Measurements from ENCODE around the gene CLNK. TPM values are rescaled to one million over a fixed set of nuclear protein-coding genes. Genes with fewer than 3 reads are reported as not detected.

CLNK gene
- total and polyA plus RNA-seq, 10 donors = 0.39 to 2.8 (median 1.3) TPM

GRCh38 chr4:10613926-10614478, 70.6 kb downstream of the CLNK start:
- WGBS, 5 donors = 69 to 86% (median 72%) methylated on average over 5 of the region's 5 CpGs
- Histone ChIP-seq H3K27me3 (replicated peaks in 1 of 7) (no peaks in the 10 kb centered on the region), H3K4me1 (no peaks in the 10 kb centered on the region), H3K4me3 (no peak overlapping the region), H3K9me3 (no peaks in the 10 kb centered on the region), H3K27ac (no peak overlapping the region), H3K36me3 (no peaks in the 10 kb centered on the region)
- no peak for DNase-seq
- intact Hi-C loops (cut with DNase I; ENCODE audit: low total_unique reads) = no loop called here
- TF ChIP-seq CTCF (IDR thresholded peaks at IDR 0.05 in 8 of 11, conservative IDR thresholded peaks at IDR 0.05 in 3 of 11) = no peak
- TF ChIP-seq POLR2AphosphoS5 (IDR thresholded peaks at IDR 0.05) = no peak
- TF ChIP-seq POLR2A (IDR thresholded peaks at IDR 0.05) = no peak

- Histone ChIP-seq H3K27ac (no peak overlapping the region), H3K4me1 (no peaks in the 10 kb centered on the region), H3K9me3 (no peaks in the 10 kb centered on the region), H3K36me3 (no peaks in the 10 kb centered on the region), H3K27me3 (replicated peaks in 1 of 7) (no peaks in the 10 kb centered on the region), H3K4me3 (no peak overlapping the region)
- no peak for DNase-seq
- intact Hi-C loops (cut with DNase I; ENCODE audit: low total_unique reads) = no loop called here
- TF ChIP-seq CTCF (IDR thresholded peaks at IDR 0.05 in 8 of 11, conservative IDR thresholded peaks at IDR 0.05 in 3 of 11) (no peak), POLR2A (IDR thresholded peaks at IDR 0.05) (no peak)
- 88 to 97% (median 91%) methylated on average over 2 of the region's 2 CpGs for WGBS, 5 donors
Measured at GRCh38 chr4:10612476-10612875, 72.1 kb downstream of the CLNK start.

- TF ChIP-seq POLR2A (IDR thresholded peaks at IDR 0.05) = no peak
- no peak for TF ChIP-seq CTCF (IDR thresholded peaks at IDR 0.05 in 8 of 11, conservative IDR thresholded peaks at IDR 0.05 in 3 of 11)
- TF ChIP-seq POLR2AphosphoS5 (IDR thresholded peaks at IDR 0.05) = no peak
- 53 to 97% (median 78%) methylated on average over 3 of the region's 3 CpGs for WGBS, 5 donors
- Histone ChIP-seq H3K4me1 (no peaks in the 10 kb centered on the region), H3K36me3 (no peaks in the 10 kb centered on the region), H3K9me3 (no peaks in the 10 kb centered on the region), H3K4me3 (no peak overlapping the region), H3K27ac (no peak overlapping the region), H3K27me3 (replicated peaks in 1 of 7) (no peaks in the 10 kb centered on the region)
- no peak for DNase-seq
- intact Hi-C loops (cut with DNase I; ENCODE audit: low total_unique reads) = no loop called here
Measured at GRCh38 chr4:10611673-10612072, 72.9 kb downstream of the CLNK start.

DNA sequence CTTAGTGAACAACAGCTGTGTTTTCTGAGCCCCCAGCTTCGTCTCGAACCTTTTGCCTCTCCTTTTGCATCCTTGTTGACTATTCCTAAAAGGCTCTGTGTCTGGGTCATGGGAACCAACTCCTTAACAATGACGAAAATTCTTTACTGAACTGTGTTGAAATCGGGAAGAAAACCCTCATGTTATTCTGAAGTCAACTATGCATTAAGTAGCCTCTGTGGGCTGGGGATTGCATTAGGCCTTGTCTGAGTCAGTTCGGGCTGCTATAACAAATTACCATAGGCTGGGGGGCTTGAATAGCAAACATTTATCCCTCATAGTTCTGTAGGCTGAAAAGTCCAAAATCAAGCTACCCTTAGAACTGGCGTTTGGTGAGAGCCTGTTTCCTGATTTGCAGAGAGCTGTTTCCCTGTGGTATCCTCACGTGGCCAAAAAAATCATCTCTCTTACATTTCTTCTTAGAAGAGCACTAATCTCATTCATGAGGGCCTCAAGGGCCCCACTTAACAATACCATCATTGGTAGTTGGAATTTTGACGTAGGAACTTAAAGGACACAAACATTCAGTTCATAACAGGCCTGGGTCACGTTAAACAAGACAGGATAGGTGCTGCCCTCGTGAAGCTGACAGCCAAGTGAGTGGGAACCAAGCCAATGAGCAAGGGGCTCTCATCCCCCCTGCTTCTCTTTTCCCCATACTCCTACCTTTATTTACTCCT, 75.9 kb downstream of the CLNK start:
- 74 to 84% (median 78%) methylated on average over 10 of the region's 10 CpGs for WGBS, 5 donors
- H3K36me3 ChIP-seq = no peaks in the 10 kb centered on the region

More for the DNA sequence above, 75.9 kb downstream of the CLNK start:
- no peak for DNase-seq
- Histone ChIP-seq H3K27me3 (replicated peaks in 1 of 7) (no peaks in the 10 kb centered on the region), H3K27ac (no peak overlapping the region), H3K4me3 (no peak overlapping the region), H3K4me1 (no peaks in the 10 kb centered on the region), H3K9me3 (no peaks in the 10 kb centered on the region)
- intact Hi-C loops (cut with DNase I; ENCODE audit: low total_unique reads) = no loop called here
- TF ChIP-seq POLR2AphosphoS5 (IDR thresholded peaks at IDR 0.05) = no peak
- TF ChIP-seq CTCF (IDR thresholded peaks at IDR 0.05 in 8 of 11, conservative IDR thresholded peaks at IDR 0.05 in 3 of 11) = no peak
